ENCODE data around the gene TSEN34.

Gene TSEN34

GRCh38 chr19:54191011-54191810 lies at the start of gene TSEN34:
TSS of gene TSEN34 (plus strand) at chr19:54191308. CDS start at chr19:54191365, 57 bp downstream.
- peak; percentile 69 to 86 (median 74) for DNase-seq (ENCODE audit: low read depth in 3 of 3)

DNA sequence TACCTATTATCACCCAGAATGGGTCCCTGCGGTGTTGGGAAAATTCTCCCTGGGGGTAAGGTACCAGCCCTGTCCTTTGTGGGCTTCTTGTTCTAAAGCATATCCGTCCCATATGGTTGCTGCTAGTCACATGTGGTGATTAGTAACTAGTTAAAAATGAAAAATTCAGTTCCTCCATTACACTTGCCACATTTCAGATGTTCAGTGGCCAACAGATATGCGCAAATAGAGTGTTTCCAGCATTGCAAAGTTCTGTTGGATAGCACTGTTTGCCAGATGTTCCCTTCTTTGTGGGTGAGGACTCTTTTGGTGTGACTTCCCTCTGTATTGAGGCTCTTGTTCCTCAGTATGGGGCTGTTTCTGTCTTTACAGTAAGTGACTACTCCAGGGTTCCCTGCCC lies 49.8 kb upstream of the TSEN34 start:
- no peak for DNase-seq (ENCODE audit: low read depth in 3 of 3)

DNA sequence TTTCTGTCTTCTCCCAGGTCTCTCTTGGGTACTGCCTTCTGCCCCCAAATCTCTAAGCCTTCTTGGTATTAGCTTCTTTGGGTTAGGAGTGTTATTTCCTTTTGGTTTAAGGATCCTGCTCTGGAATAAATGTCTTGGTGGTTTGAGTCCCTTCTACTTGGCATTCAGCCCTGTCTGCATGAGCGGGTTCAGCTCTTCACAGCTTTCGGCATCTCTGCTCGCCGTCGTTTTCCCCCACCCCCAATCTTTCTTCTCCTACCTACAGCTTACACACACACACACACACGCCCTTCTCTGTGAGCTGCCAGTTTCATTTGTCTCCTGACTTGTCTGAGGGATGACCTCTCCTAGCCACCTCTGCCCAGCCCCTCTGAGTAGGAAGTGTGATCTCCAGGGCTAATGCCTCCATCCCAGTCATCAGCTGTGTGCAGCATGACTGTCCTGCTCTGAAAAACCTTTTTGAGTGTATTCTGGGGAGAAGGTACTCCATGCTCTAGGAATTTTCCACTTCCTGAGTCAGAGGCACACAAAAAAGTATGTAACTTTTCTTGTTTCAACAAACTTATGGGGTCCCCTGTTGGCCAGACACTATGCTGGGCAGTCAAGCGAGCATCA lies 48.8 kb upstream of the TSEN34 start:
- no peak for DNase-seq (ENCODE audit: low read depth in 3 of 3)

DNA sequence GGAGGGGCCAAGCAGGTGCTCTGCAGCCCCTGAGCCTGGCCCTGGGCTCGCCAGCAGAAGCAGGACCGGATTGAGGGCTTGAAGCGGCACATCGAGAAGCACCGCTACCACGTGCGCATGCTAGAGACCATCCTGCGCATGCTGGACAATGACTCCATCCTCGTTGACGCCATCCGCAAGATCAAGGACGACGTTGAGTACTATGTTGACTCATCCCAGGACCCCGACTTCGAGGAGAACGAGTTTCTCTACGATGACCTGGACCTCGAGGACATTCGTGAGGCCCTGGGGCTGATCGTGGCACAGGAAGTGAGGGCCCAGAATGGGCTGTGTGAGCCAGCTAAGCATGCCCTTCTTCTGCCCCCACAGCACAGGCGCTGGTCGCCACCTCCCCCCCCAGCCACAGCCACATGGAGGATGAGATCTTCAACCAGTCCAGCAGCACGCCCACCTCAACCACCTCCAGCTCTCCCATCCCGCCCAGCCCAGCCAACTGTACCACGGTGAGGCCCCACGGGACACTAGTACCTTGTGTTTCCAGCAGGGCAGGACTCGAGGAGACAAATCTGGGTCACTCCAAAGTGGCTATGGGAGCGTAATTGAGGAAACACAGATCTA lies 45.5 kb upstream of the TSEN34 start:
- DNase-seq (ENCODE audit: low read depth in 3 of 3): no peak

DNA sequence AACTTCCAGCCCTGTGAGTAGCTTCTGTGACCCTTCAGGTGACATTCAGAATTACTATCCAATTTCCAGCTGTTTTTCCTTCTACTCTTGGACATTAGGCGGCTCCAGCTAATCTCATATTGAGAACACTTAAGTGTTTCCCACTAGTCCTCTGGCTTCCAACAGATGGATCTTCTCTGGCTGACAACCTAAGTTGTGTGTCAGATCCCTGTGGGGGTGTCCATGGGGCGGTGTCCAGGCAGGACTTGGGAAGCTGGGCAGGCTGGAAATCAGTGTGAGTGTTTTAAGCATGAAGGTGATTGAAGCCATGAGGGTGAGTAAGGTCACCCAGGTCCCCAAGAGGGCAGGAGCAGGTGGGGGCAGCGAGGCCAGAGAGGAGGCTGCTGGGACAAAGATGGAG lies 43.4 kb upstream of the TSEN34 start:
- no peak for DNase-seq (ENCODE audit: low read depth in 3 of 3)

GRCh38 chr19:54148158-54148557 lies 43.0 kb upstream of the TSEN34 start:
- no peak for DNase-seq (ENCODE audit: low read depth in 3 of 3)

GRCh38 chr19:54149021-54149812 lies 41.9 kb upstream of the TSEN34 start:
- no peak for DNase-seq (ENCODE audit: low read depth in 3 of 3)

GRCh38 chr19:54151362-54152035 lies 39.6 kb upstream of the TSEN34 start:
- no peak for DNase-seq (ENCODE audit: low read depth in 3 of 3)

- DNase-seq (ENCODE audit: low read depth in 3 of 3): no peak
These were observed 38.8 kb upstream of the TSEN34 start for GRCh38 chr19:54152267-54152666.

DNA sequence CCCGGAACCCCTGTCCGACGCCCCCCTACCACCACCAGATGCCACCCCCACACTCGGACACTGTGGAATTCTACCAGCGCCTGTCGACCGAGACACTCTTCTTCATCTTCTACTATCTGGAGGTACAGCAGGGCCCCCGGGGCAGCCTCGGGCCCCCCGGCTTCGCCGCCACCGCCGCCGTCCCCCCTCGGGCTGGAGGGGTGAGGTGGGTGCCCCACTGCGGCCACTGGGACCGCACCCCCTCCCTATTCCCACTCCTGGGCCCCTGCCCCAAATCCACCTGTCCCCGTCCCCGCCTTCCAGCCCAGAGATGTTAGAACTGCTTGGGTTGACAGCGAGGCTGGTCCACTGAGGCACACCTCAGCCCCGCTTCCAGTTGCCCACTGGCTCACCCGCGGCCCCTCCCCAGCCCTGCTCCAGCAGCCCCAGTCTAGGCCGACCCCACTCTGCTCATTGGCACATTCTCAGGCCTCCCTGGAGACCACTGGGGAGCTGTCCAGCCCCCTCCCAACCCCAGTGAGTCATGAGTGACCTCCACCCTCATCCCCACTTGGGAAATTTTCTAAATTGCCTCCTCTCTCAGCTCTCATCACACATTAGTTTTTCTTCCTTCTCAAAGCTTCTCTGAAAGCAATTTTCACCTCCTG lies 38.1 kb upstream of the TSEN34 start:
- DNase-seq (ENCODE audit: low read depth in 3 of 3): no peak

DNA sequence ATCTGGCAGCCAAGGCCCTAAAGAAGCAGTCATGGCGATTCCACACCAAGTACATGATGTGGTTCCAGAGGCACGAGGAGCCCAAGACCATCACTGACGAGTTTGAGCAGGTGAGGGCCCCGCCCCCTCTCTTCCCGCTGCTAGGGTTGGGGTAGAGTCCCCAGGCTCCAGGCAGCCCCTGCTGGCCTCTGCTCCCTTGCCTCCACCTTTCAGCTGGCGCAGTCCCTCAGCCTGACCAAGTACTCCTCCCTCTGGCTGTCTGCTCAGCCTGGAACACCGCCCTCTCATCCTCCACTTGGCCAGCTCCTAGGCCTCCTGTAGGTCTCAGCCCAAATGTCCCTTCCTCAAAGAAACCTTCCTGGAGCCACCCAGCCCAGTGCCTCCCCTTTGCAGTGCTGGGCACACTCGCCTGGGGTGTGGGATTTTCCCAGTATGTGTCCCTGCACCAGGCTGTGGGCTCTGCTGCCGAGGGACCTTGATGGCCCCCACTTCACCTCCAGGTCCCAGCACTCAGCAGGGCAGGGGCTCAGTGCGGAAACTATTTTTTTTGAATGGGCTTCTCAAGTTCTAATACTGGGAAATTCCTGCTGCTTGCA lies 37.3 kb upstream of the TSEN34 start:
- DNase-seq (ENCODE audit: low read depth in 3 of 3): no peak

- DNase-seq (ENCODE audit: low read depth in 3 of 3): no peak
These were observed 36.3 kb upstream of the TSEN34 start for GRCh38 chr19:54154603-54155345.

GRCh38 chr19:54155694-54156093 lies 35.4 kb upstream of the TSEN34 start:
- no peak for DNase-seq (ENCODE audit: low read depth in 3 of 3)

GRCh38 chr19:54156490-54156889 lies 34.6 kb upstream of the TSEN34 start:
- no peak for DNase-seq (ENCODE audit: low read depth in 3 of 3)

- no peak for DNase-seq (ENCODE audit: low read depth in 3 of 3)
These were observed 34.2 kb upstream of the TSEN34 start for GRCh38 chr19:54156953-54157352.

GRCh38 chr19:54158812-54159351 lies 32.2 kb upstream of the TSEN34 start:
- DNase-seq (ENCODE audit: low read depth in 3 of 3): peak in 1 of 3 experiments; percentile 30

GRCh38 chr19:54159352-54160181 lies 31.5 kb upstream of the TSEN34 start, which contains the start of gene LENG1:
TSS of gene LENG1 (minus strand) at chr19:54159721. CDS start at chr19:54159695, 26 bp downstream.
- peak; percentile 95 to 99 (median 98) for DNase-seq (ENCODE audit: low read depth in 3 of 3)

DNA sequence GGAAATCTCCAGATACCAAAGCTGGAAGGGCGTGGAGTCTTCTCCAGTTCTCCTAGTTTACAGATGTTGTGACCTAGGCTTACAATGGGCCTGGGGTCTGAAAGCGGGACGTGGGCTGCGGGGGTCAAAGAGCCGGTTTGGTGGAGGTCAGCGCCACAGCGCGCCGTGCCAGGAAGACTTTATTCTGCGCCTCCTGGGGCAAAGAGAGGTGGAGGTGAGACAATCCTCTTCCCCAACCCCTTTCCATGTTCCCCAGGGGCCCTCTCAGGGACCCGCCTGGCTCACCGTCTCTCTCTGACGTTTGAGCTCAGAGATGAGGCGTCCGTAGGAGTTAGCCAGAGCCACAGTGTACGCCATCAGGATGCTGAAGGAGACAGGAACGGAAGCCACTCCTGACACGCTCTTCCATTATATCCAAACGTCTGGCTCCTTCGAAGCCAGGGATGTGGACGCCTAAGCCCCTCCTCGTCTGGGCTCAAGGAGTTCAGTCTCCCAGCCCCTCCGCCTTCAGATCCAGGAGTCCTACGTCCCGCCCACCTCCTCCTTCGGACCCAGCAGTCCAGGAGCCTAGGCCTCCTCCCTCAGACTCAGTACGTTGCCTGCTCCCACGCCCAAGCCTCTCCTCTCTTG lies 30.8 kb upstream of the TSEN34 start:
- no peak for DNase-seq (ENCODE audit: low read depth in 3 of 3)

Data from stimulated activated CD4-positive, alpha-beta T cell treated with anti-CD3 and anti-CD28 coated beads, TNF-alpha, amount 100 ng/mL, for 24 hours (primary cell).